ENCODE results near the gene PTPRG.

DNA sequence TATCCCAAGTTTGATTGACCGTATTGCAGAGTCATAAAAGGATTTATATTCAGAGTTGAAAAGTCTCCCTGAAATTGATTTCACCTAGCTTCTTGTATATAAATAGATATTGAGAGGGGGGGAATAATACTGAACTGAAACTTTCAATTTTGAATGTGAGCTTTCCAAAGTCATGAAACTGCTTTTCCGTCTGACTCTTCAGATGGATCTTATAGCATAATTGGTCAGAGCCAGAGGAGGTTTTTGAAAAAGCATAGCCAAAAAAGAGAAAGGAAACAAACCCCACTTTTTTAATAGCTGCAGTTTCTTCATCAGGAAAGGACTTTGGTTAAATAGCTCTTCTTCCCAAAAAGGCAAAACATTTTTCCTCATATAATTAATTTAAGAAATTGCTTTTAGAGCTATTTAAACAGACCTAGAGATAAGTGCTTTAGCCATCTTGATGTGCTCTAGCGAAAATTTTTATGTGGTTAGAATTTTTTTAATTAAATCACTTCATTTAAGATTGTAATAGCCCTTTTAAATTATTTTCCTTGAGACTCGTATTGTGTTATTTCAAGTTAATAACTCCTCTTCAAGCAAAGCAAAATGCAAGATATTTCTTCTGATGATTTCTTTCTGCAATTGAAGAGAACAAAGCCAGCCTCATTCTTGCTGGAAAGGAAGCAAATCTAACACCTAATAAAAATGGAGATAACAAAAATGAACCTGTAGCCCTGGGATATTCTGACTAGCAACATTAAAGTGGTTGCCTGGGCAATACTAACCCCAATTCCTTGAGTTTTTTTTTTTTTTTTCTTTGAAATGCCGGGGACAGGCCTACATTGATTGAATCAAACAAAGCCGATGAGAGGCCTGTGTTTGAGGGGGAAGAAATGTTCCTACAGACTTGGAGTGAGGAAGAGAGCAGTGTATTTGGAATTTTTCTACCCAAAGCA is 173.6 kb downstream of the PTPRG start:
- no peak for TF ChIP-seq CTCF (IDR thresholded peaks at IDR 0.05; ENCODE audit: insufficient read depth, low read depth, low read length)
- TF ChIP-seq EZH2 (IDR thresholded peaks at IDR 0.05; ENCODE audit: insufficient read depth, low read length), result no peak
